HepG2 (cell line): Measurements from ENCODE around the gene TJAP1. TPM values are rescaled to one million over a fixed set of nuclear protein-coding genes. Genes with fewer than 3 reads are reported as not detected.

ENCODE experiments used
- ATAC-seq: fragments of 200-7000 bp; cut with Tn5 transposase; 3 replicates; pipeline ENCODE4 v1.9.1; 2020; ENCODE audit warnings: mild to moderate bottlenecking, moderate library complexity
- BruUV-seq: library from RNA; stranded (reverse); fragments of 400-500 nt; replicated peaks from 2 replicates; lab custom pipeline; 2021; lab: Mats Ljungman, UMichigan
- CTCF ChIA-PET: fragments of 300-600 bp; formaldehyde crosslinking; extraction: SDS; loops from one replicate; lab custom pipeline; 2021; ENCODE audit warnings: low total read pairs, inconsistent platforms, low intra/inter-chr PET ratio; lab: Yijun Ruan, JAX
- POLR2A ChIA-PET: fragments of 350-600 bp; sonication (Branson Sonifier 250); formaldehyde crosslinking; loops from one replicate; lab custom pipeline; 2020; ENCODE audit warnings: antibody characterized with exemption, inconsistent platforms; lab: Yijun Ruan, JAX
- DNase-seq: peaks from one replicate; pipeline ENCODE4 v3.0.0-alpha.2; 2015; ENCODE audit warnings: low spot score
- FAIRE-seq: peaks from 3 replicates; lab custom pipeline; 2011; peaks lifted over from hg19 to GRCh38; lab: Jason Lieb, UNC
- H2AFZ ChIP-seq: one replicate; pipeline ENCODE4 v1.6.1; 2011; ENCODE audit warnings: low read length, inconsistent platforms
- H3K27ac ChIP-seq: fragments of 300-600 bp; 3 replicates; pipeline ENCODE4 v1.8.0; 2011; ENCODE audit warnings: mixed run types, mild to moderate bottlenecking, mixed read lengths, low read length, inconsistent platforms; ENCODE audit not compliant: insufficient read depth; ENCODE audit errors: extremely low read length
- H3K27me3 ChIP-seq, 2 experiments: fragments of 200-600 bp in 1 of 2; 2 replicates in 1 of 2; 3 replicates in 1 of 2; pipeline versions ENCODE4 v1.6.0 to v1.8.0; 2011; ENCODE audit warnings: low read length in 2 of 2, mild to moderate bottlenecking in 2 of 2, moderate library complexity in 2 of 2, inconsistent platforms in 1 of 2; ENCODE audit not compliant: insufficient read depth in 2 of 2, control insufficient read depth in 1 of 2
- H3K36me3 ChIP-seq, 2 experiments: fragments of 200-600 bp in 1 of 2; replicated peaks in 1 of 2; 2 replicates in 1 of 2; 3 replicates in 1 of 2; pipeline versions ENCODE4 v1.5.1 to v1.8.0; 2011; ENCODE audit warnings: low read length in 2 of 2, inconsistent platforms in 1 of 2; ENCODE audit not compliant: insufficient read depth in 2 of 2, control insufficient read depth in 1 of 2
- H3K4me1 ChIP-seq: 2 replicates; pipeline ENCODE4 v1.5.1; 2012; ENCODE audit warnings: low read length, inconsistent platforms; ENCODE audit not compliant: insufficient read depth
- H3K4me2 ChIP-seq: 2 replicates; pipeline ENCODE4 v1.6.0; 2011; ENCODE audit warnings: low read depth, low read length, inconsistent platforms
- H3K4me3 ChIP-seq, 3 experiments: fragments of 200-600 bp in 1 of 3; sonication (generic), shearing (Covaris generic) in 1 of 3; replicated peaks in 1 of 3; 2 replicates each; pipeline ENCODE4 v1.5.1; 2011 to 2016; ENCODE audit warnings: low read length in 3 of 3, inconsistent platforms in 2 of 3, low read depth in 2 of 3, mild to moderate bottlenecking in 2 of 3, control low read depth in 1 of 3, mixed read lengths in 1 of 3; ENCODE audit not compliant: insufficient read depth in 1 of 3
- H3K79me2 ChIP-seq: one replicate; pipeline ENCODE4 v1.6.1; 2011; ENCODE audit warnings: low read length, inconsistent platforms; ENCODE audit not compliant: insufficient read depth
- H3K9ac ChIP-seq: 2 replicates; pipeline ENCODE4 v1.6.0; 2011; ENCODE audit warnings: mild to moderate bottlenecking, low read depth, low read length, inconsistent platforms; ENCODE audit not compliant: insufficient read depth
- H3K9me3 ChIP-seq: 2 replicates; pipeline ENCODE4 v1.5.1; 2012; ENCODE audit warnings: mild to moderate bottlenecking, low read length
- H4K20me1 ChIP-seq: 2 replicates; pipeline ENCODE4 v1.6.0; 2011; ENCODE audit warnings: inconsistent platforms, mild to moderate bottlenecking, low read length, moderate library complexity; ENCODE audit not compliant: insufficient read depth
- DNMT1 ChIP-seq: sonication (generic); formaldehyde crosslinking; IDR thresholded peaks from 2 replicates; pipeline ENCODE4 v1.5.1; 2020; ENCODE audit warnings: mild to moderate bottlenecking, missing genetic modification reagents
- GTF3A ChIP-seq: sonication (generic); formaldehyde crosslinking; conservative IDR thresholded peaks from 2 replicates; pipeline ENCODE4 v1.4.0; 2020; ENCODE audit warnings: mild to moderate bottlenecking, missing genetic modification reagents
- MEIS2 ChIP-seq: sonication (generic); formaldehyde crosslinking; IDR thresholded peaks from 2 replicates; pipeline ENCODE4 v1.9.0; 2021; ENCODE audit warnings: mild to moderate bottlenecking, missing genetic modification reagents
- SP2 ChIP-seq: sonication (generic); formaldehyde crosslinking; IDR thresholded peaks from 2 replicates; pipeline ENCODE4 v1.5.1; 2020; ENCODE audit warnings: mild to moderate bottlenecking, missing genetic modification reagents
- TBX2 ChIP-seq: sonication (generic); formaldehyde crosslinking; IDR thresholded peaks from 2 replicates; pipeline ENCODE4 v1.5.0; 2020; ENCODE audit warnings: missing genetic modification reagents, mild to moderate bottlenecking, borderline replicate concordance
- ZNF138 ChIP-seq: sonication (generic); formaldehyde crosslinking; IDR thresholded peaks from 2 replicates; pipeline ENCODE4 v1.5.0; 2020; ENCODE audit warnings: mild to moderate bottlenecking, low read depth, missing genetic modification reagents
- ZNF441 ChIP-seq: sonication (generic); formaldehyde crosslinking; IDR thresholded peaks from 2 replicates; pipeline ENCODE4 v1.7.0; 2021; ENCODE audit warnings: missing genetic modification reagents, borderline replicate concordance
- ZNF709 ChIP-seq: sonication (generic); formaldehyde crosslinking; IDR thresholded peaks from 2 replicates; pipeline ENCODE4 v1.5.0; 2020; ENCODE audit warnings: mild to moderate bottlenecking, missing genetic modification reagents
- WGBS: methylation state at CpG from one replicate; pipeline ENCODE4 v1.1.6; 2017; ENCODE audit warnings: low lambda C conversion rate; 5-methylcytosine and 5-hydroxymethylcytosine counted together
- in situ Hi-C: cut with HindIII; loops from 2 replicates; pipeline ENCODE4 v1.10.0; 2017; ENCODE audit warnings: low pct_unique_long_range_greater_than_20kb; ENCODE audit not compliant: extremely low pct_ligation_motif_present
- intact Hi-C: fragments of 100-400 bp; cut with micrococcal nuclease; formaldehyde crosslinking; loops from one replicate; pipeline ENCODE4 v1.10.0; 2022; ENCODE audit not compliant: unreplicated experiment
- polyA plus RNA-seq, 8 experiments: library from polyadenylated mRNA; depleted of rRNA in 3 of 8; stranded (reverse) in 7 of 8; unstranded in 1 of 8; fragments of >200 nt; fragmentation: Illumina TruSeq in 4 of 8; extraction: Trizol in 4 of 8; gene quantifications; 2 replicates each; pipeline versions ENCODE4 v1.2.1 to v1.2.3, GENCODE V29; 2011 to 2016; ENCODE audit warnings: low read depth in 4 of 8, missing spikeins in 1 of 8, mixed read lengths in 1 of 8; ENCODE audit not compliant: insufficient read depth in 1 of 8
- total RNA-seq, 5 experiments: library from RNA; depleted of rRNA; stranded (reverse); fragments of >200 nt; fragmentation: Illumina TruSeq; extraction: Trizol; gene quantifications; 2 replicates each; pipeline ENCODE4 v1.2.3, GENCODE V29; 2016; ENCODE audit warnings: low read depth in 1 of 5
- TF ChIP-seq, protein P1 (sequence below): sonication (generic); formaldehyde crosslinking; IDR thresholded peaks from 2 replicates; pipeline ENCODE4 v1.5.1; 2020; ENCODE audit warnings: mild to moderate bottlenecking, missing genetic modification reagents, moderate library complexity
- TF ChIP-seq, protein P2 (sequence below): sonication (generic); formaldehyde crosslinking; IDR thresholded peaks from 2 replicates; pipeline ENCODE4 v1.4.0; 2020; ENCODE audit warnings: mild to moderate bottlenecking, missing genetic modification reagents, borderline replicate concordance
- TF ChIP-seq, protein P3 (sequence below): sonication (generic); formaldehyde crosslinking; IDR thresholded peaks from 2 replicates; pipeline ENCODE4 v1.4.0; 2020; ENCODE audit warnings: missing genetic modification reagents
- TF ChIP-seq, protein P4 (sequence below): sonication (generic); formaldehyde crosslinking; IDR thresholded peaks from 2 replicates; pipeline ENCODE4 v1.4.0; 2020; ENCODE audit warnings: missing genetic modification reagents, low read depth, mild to moderate bottlenecking, borderline replicate concordance

TJAP1 gene
- total and polyA plus RNA-seq, 2 of the 13 experiments (the other 11 are each of a cell fraction or from before 2014, with no cell fraction given): 15.7 to 41.6 TPM

DNA sequence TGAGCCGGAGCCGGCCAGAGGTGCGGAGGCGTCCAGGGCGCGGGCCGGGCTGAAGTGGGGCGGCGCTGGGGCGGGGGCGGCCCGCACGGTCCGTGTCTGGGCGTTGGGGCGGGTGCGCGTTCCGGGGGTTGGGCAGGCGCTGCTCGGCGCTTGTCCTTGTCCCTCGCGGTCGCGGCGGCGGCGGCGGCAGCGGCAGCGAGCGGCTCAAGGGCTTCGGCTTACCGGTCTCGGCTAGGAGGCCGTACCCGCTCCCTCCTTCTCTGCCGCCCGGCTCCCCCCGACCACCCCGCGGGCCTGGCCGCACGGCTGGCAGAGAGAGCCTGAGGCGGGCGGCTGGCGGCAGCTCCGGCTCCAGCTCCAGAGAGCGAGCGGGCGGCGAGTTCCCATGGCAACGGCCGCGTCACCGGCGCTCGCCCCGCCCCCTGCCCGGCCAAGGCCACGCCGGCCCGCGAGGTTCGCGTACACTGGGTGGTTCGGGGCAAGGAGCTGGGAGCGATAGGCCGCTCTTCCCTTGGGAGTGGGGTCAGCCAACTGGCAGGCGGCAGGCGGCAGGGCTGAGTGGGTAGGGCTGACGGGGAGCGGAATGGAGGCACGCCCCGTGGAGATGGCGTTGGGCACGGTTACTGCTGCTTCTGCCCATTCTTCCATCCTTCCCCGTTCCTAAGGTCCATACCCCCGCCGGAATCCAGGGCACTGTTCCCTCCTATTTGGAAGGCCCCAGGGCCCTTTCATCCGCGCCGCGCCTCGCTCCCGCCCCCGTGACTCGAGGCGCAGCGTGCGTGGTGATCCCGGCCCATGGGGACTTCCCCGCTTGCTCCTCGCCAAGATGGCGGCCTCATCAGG is 32.8 kb downstream of the TJAP1 start, which contains the start of gene LRRC73 (continued):
- TF ChIP-seq MEIS2 (CRISPR knock-in tag) (peak; percentile 55; the same call in 1 of the 2 replicates), ZNF441 (CRISPR knock-in tag) (peak; percentile 83; the same call in 1 of the 2 replicates), ZNF138 (CRISPR knock-in tag) (0 out of 2 replicates have a peak, but pooled peaks have one; percentile 74), GTF3A (no peak), TBX2 (CRISPR knock-in tag) (peak; percentile 64; the same call in 1 of the 2 replicates)
- TF ChIP-seq, protein P1, sequence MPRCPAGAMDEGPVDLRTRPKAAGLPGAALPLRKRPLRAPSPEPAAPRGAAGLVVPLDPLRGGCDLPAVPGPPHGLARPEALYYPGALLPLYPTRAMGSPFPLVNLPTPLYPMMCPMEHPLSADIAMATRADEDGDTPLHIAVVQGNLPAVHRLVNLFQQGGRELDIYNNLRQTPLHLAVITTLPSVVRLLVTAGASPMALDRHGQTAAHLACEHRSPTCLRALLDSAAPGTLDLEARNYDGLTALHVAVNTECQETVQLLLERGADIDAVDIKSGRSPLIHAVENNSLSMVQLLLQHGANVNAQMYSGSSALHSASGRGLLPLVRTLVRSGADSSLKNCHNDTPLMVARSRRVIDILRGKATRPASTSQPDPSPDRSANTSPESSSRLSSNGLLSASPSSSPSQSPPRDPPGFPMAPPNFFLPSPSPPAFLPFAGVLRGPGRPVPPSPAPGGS: peak; percentile 91; the same call in 1 of the 2 replicates
- TF ChIP-seq, protein P2, sequence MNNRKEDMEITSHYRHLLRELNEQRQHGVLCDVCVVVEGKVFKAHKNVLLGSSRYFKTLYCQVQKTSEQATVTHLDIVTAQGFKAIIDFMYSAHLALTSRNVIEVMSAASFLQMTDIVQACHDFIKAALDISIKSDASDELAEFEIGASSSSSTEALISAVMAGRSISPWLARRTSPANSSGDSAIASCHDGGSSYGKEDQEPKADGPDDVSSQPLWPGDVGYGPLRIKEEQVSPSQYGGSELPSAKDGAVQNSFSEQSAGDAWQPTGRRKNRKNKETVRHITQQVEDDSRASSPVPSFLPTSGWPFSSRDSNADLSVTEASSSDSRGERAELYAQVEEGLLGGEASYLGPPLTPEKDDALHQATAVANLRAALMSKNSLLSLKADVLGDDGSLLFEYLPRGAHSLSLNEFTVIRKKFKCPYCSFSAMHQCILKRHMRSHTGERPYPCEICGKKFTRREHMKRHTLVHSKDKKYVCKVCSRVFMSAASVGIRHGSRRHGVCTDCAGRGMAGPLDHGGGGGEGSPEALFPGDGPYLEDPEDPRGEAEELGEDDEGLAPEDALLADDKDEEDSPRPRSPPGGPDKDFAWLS: 0 out of 2 replicates have a peak, but pooled peaks have one; percentile 58

DNA sequence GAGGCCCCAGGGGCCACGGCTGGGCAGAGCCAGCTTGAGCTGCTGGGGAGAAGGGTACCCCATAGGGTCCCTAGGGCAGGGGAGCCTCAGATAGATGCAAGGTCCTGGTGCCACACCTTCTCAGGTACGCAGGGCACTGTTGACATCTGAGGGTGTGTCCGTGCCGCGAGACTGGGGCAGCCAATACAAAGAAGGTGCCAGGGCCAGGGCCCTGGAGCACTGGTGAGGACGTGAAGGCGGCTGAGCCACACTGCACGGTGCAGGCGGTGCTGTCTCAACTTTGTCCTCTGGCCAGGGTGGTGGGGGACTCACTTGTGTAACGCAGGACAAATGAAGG is 33.4 kb downstream of the TJAP1 start:
- Histone ChIP-seq H3K36me3 (peaks cover 16 to 39% of the 10 kb centered on the region in 2 experiments), H3K9ac (no peak overlapping the region), H4K20me1 (no peaks in the 10 kb centered on the region; the same call in 1 of the 2 replicates), H2AFZ (no peak overlapping the region), H3K4me2 (peak overlapping the region; percentile 82; the same call in 1 of the 2 replicates), H3K9me3 (no peaks in the 10 kb centered on the region), H3K79me2 (peaks cover 16% of the 10 kb centered on the region), H3K27me3 (peaks cover 3 to 7% of the 10 kb centered on the region in 2 experiments; a peak in 4 of 5 replicates), H3K4me1 (peaks cover 60% of the 10 kb centered on the region), H3K27ac (no peak overlapping the region), H3K4me3 (no peak overlapping the region)
- no TSS peak for BruUV-seq
- CTCF ChIA-PET: no interaction called here
- FAIRE-seq (no peak), DNase-seq (no peak), ATAC-seq (no peak)
- intact Hi-C loops: no loop called here
- POLR2A ChIA-PET: interaction anchor here (1.1 to 1.9 kb wide), 9 partner anchors 11 to 141 kb away, joined by 3 to 13 read pairs (median 5); partner anchors contain the start of genes ABCC10, DLK2, GTPBP2 and ZNF318
- 95% methylated on average over 9 of the region's 10 CpGs for WGBS
- in situ Hi-C loops: no loop called here
- TF ChIP-seq DNMT1 (CRISPR knock-in tag) (no peak), ZNF709 (0 out of 2 replicates have a peak, but pooled peaks have one; percentile 16), SP2 (CRISPR knock-in tag) (no peak)
- TF ChIP-seq, protein P3, sequence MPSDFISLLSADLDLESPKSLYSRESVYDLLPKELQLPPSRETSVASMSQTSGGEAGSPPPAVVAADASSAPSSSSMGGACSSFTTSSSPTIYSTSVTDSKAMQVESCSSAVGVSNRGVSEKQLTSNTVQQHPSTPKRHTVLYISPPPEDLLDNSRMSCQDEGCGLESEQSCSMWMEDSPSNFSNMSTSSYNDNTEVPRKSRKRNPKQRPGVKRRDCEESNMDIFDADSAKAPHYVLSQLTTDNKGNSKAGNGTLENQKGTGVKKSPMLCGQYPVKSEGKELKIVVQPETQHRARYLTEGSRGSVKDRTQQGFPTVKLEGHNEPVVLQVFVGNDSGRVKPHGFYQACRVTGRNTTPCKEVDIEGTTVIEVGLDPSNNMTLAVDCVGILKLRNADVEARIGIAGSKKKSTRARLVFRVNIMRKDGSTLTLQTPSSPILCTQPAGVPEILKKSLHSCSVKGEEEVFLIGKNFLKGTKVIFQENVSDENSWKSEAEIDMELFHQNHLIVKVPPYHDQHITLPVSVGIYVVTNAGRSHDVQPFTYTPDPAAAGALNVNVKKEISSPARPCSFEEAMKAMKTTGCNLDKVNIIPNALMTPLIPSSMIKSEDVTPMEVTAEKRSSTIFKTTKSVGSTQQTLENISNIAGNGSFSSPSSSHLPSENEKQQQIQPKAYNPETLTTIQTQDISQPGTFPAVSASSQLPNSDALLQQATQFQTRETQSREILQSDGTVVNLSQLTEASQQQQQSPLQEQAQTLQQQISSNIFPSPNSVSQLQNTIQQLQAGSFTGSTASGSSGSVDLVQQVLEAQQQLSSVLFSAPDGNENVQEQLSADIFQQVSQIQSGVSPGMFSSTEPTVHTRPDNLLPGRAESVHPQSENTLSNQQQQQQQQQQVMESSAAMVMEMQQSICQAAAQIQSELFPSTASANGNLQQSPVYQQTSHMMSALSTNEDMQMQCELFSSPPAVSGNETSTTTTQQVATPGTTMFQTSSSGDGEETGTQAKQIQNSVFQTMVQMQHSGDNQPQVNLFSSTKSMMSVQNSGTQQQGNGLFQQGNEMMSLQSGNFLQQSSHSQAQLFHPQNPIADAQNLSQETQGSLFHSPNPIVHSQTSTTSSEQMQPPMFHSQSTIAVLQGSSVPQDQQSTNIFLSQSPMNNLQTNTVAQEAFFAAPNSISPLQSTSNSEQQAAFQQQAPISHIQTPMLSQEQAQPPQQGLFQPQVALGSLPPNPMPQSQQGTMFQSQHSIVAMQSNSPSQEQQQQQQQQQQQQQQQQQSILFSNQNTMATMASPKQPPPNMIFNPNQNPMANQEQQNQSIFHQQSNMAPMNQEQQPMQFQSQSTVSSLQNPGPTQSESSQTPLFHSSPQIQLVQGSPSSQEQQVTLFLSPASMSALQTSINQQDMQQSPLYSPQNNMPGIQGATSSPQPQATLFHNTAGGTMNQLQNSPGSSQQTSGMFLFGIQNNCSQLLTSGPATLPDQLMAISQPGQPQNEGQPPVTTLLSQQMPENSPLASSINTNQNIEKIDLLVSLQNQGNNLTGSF (CRISPR knock-in tag): 0 out of 2 replicates have a peak, but pooled peaks have one; percentile 2
- TF ChIP-seq, protein P4, sequence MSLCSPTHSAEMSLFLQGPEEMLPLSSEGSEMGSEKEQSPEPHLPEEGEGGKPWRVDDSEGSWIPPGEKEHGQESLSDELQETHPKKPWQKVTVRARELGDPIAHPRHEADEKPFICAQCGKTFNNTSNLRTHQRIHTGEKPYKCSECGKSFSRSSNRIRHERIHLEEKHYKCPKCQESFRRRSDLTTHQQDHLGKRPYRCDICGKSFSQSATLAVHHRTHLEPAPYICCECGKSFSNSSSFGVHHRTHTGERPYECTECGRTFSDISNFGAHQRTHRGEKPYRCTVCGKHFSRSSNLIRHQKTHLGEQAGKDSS (CRISPR knock-in tag): 0 out of 2 replicates have a peak, but pooled peaks have one; percentile 41
